Nephron (organoid): Measurements from ENCODE around the gene GALNT16.

Experiments used
- H3K27ac Mint-ChIP-seq, 3 experiments: 2 replicates each; pipeline ENCODE4 v1.8.0; 2020; ENCODE audit warnings: mixed read lengths in 3 of 3, mild to moderate bottlenecking in 2 of 3, moderate library complexity in 1 of 3
- H3K27me3 Mint-ChIP-seq: 2 replicates; pipeline ENCODE4 v1.8.0; 2021; ENCODE audit warnings: low read depth, mild to moderate bottlenecking, moderate library complexity, mixed read lengths
- H3K36me3 Mint-ChIP-seq: 2 replicates; pipeline ENCODE4 v1.8.0; 2020; ENCODE audit warnings: low read depth, mixed read lengths
- H3K4me1 Mint-ChIP-seq: 2 replicates; pipeline ENCODE4 v1.8.0; 2020; ENCODE audit warnings: mixed read lengths
- H3K4me3 Mint-ChIP-seq, 3 experiments: 2 replicates each; pipeline ENCODE4 v1.8.0; 2020; ENCODE audit warnings: mild to moderate bottlenecking in 3 of 3, mixed read lengths in 3 of 3, moderate library complexity in 2 of 3
- H3K9me3 Mint-ChIP-seq: 2 replicates; pipeline ENCODE4 v1.8.0; 2020; ENCODE audit warnings: mixed read lengths
- CTCF ChIP-seq, 3 experiments: fragments of 200-600 bp; sonication (generic); IDR thresholded peaks; one replicate each; pipeline ENCODE4 v1.5.0; 2021; ENCODE audit warnings: antibody characterized with exemption in 3 of 3; ENCODE audit not compliant: unreplicated experiment in 3 of 3

The GALNT16 gene

GRCh38 chr14:69395929-69396328 is 136.0 kb downstream of the GALNT16 start:
- Mint-ChIP-seq H3K4me3 (peak overlapping the region; percentile 21 to 75 (median 69)), H3K27ac (no peak overlapping the region), H3K27me3 (no peaks in the 10 kb centered on the region), H3K36me3 (peaks cover 56% of the 10 kb centered on the region), H3K4me1 (peaks cover 50% of the 10 kb centered on the region), H3K9me3 (no peaks in the 10 kb centered on the region)
- TF ChIP-seq CTCF (IDR thresholded peaks at IDR 0.05; ENCODE audit: unreplicated experiment in 3 of 3), result no peak

GRCh38 chr14:69398053-69398817 is 138.3 kb downstream of the GALNT16 start, which contains the start of the genes ERH and SLC39A9:
TSS of gene ERH (minus strand) at chr14:69398299. CDS start at chr14:69398233, 66 bp downstream.
TSS of gene SLC39A9 (plus strand) at chr14:69398692. CDS start at chr14:69399370, 678 bp downstream.
- Mint-ChIP-seq H3K9me3 (no peaks in the 10 kb centered on the region), H3K36me3 (peaks cover 34% of the 10 kb centered on the region), H3K27me3 (no peaks in the 10 kb centered on the region), H3K4me1 (peaks cover 56% of the 10 kb centered on the region), H3K27ac (peak within 1 kb of the TSS; percentile 99 to 100 (median 100)), H3K4me3 (peak within 1 kb of the TSS; percentile 90 to 96 (median 94))
- TF ChIP-seq CTCF (IDR thresholded peaks at IDR 0.05; ENCODE audit: unreplicated experiment in 3 of 3), result no peak

GRCh38 chr14:69398818-69399210 is 138.9 kb downstream of the GALNT16 start:
- no peaks in the 10 kb centered on the region for H3K27me3 Mint-ChIP-seq
- H3K36me3 Mint-ChIP-seq, result peaks cover 28% of the 10 kb centered on the region
- peaks cover 56% of the 10 kb centered on the region for H3K4me1 Mint-ChIP-seq
- H3K9me3 Mint-ChIP-seq, result no peaks in the 10 kb centered on the region
- peak overlapping the region; percentile 90 to 96 (median 94) for H3K4me3 Mint-ChIP-seq
- no peak for TF ChIP-seq CTCF (IDR thresholded peaks at IDR 0.05; ENCODE audit: unreplicated experiment in 3 of 3)
- H3K27ac Mint-ChIP-seq, result peak overlapping the region; percentile 99 to 100 (median 100)

GRCh38 chr14:69399750-69400149 is 139.8 kb downstream of the GALNT16 start:
- no peaks in the 10 kb centered on the region for H3K9me3 Mint-ChIP-seq
- TF ChIP-seq CTCF (IDR thresholded peaks at IDR 0.05; ENCODE audit: unreplicated experiment in 3 of 3), result no peak
- H3K4me1 Mint-ChIP-seq, result peaks cover 56% of the 10 kb centered on the region
- no peaks in the 10 kb centered on the region for H3K27me3 Mint-ChIP-seq
- H3K36me3 Mint-ChIP-seq, result peaks cover 30% of the 10 kb centered on the region
- H3K27ac Mint-ChIP-seq, result peak overlapping the region in 1 of 3 experiments; percentile 99
- H3K4me3 Mint-ChIP-seq, result peak overlapping the region; percentile 90 to 96 (median 94)

GRCh38 chr14:69400154-69400553 is 140.2 kb downstream of the GALNT16 start:
- Mint-ChIP-seq H3K4me1 (peaks cover 56% of the 10 kb centered on the region), H3K36me3 (peaks cover 28% of the 10 kb centered on the region), H3K4me3 (peak overlapping the region; percentile 90 to 96 (median 94)), H3K27ac (no peak overlapping the region), H3K27me3 (no peaks in the 10 kb centered on the region), H3K9me3 (no peaks in the 10 kb centered on the region)
- TF ChIP-seq CTCF (IDR thresholded peaks at IDR 0.05; ENCODE audit: unreplicated experiment in 3 of 3), result no peak
